ENCODE measurements around the gene SPINK14. TPM values are rescaled to one million over a fixed set of nuclear protein-coding genes. Genes with fewer than 3 reads are reported as not detected.

SPINK14 gene
- total RNA-seq, 4 donors from 2014 or later: not detected

DNA sequence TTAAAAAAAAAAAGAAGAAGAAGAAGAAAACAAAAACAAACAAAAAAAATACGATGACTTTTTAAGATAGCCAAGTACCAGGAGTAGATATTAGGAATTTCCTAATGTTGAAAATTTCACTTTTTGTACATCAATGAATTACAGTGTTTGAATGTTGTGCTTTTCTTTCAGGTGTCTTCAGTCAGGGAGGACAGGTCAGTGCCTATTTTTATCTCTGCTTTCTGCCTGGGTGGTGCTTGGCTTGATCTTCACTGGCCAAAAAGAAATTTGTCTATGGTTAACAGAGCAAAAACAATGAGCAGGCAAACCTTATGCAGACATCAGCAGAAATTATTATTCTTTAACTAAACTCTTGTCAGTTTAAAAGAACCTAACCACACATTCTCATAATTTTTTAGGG is 37.5 kb downstream of the SPINK14 start:
- no peak for DNase-seq (ENCODE audit: low spot score in 2 of 2)
- Histone ChIP-seq H3K4me1 (peaks cover 0 to 15% (median 0%) of the 10 kb centered on the region in 4 donors), H3K9me3 (no peaks in the 10 kb centered on the region), H3K36me3 (no peaks in the 10 kb centered on the region), H3K4me3 (no peak overlapping the region), H3K27ac (no peak overlapping the region), H3K27me3 (no peaks in the 10 kb centered on the region)
- WGBS, 2 donors: 79 to 84% methylated on average over 1 of the region's 1 CpG
- TF ChIP-seq, protein P1, sequence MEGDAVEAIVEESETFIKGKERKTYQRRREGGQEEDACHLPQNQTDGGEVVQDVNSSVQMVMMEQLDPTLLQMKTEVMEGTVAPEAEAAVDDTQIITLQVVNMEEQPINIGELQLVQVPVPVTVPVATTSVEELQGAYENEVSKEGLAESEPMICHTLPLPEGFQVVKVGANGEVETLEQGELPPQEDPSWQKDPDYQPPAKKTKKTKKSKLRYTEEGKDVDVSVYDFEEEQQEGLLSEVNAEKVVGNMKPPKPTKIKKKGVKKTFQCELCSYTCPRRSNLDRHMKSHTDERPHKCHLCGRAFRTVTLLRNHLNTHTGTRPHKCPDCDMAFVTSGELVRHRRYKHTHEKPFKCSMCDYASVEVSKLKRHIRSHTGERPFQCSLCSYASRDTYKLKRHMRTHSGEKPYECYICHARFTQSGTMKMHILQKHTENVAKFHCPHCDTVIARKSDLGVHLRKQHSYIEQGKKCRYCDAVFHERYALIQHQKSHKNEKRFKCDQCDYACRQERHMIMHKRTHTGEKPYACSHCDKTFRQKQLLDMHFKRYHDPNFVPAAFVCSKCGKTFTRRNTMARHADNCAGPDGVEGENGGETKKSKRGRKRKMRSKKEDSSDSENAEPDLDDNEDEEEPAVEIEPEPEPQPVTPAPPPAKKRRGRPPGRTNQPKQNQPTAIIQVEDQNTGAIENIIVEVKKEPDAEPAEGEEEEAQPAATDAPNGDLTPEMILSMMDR (IDR thresholded peaks at IDR 0.05): no peak
- no peak for TF ChIP-seq EP300 (IDR thresholded peaks at IDR 0.05)
- no peak for TF ChIP-seq POLR2A (IDR thresholded peaks at IDR 0.05)

DNA sequence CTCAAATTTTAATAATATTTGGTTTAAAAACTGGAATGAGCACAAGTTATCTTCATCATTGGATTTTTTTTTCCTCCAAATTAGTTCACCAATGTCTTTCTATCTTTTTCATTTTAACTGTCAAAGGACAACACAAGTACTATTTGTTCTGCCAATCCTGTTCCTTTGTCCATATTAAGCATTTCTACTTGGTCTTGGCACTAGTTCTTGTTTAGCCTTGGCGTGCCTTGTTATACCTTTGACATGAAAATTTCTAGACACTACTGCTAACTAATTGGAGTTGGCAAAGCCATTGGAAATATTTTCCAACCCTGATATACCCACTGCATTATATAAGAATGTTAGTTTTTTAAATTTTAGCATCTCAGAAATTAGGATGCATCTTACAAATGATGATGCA is 38.3 kb downstream of the SPINK14 start:
- TF ChIP-seq EP300 (IDR thresholded peaks at IDR 0.05) (no peak), POLR2A (IDR thresholded peaks at IDR 0.05) (no peak)
- TF ChIP-seq, protein P1 (IDR thresholded peaks at IDR 0.05): no peak
- no peak overlapping the region for H3K4me3 ChIP-seq
- 40 to 46% methylated on average over 1 of the region's 1 CpG for WGBS, 2 donors
- H3K9me3 ChIP-seq: no peaks in the 10 kb centered on the region
- no peak overlapping the region for H3K27ac ChIP-seq
- no peaks in the 10 kb centered on the region for H3K36me3 ChIP-seq
- peaks cover 0 to 15% (median 0%) of the 10 kb centered on the region in 4 donors for H3K4me1 ChIP-seq
- H3K27me3 ChIP-seq: no peaks in the 10 kb centered on the region
- no peak for DNase-seq (ENCODE audit: low spot score in 2 of 2)

DNA sequence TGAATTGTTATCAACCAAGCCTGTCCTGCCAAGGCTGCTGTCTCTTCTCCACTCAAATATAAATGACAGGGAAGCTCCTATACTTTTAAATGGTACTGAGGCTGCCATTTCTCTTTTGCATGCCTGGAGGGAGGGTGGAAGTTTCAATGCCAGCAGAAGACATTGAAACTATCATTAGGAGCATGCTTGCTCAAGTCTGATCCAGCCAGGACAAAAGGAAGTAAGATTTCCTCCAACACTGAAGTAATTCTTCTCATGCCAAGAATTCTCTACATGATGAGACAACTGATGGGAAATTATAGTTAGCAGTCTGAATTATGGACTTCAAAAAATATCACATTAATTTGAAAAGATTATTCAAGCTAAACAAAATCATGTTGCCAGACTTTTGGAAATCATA is 39.9 kb downstream of the SPINK14 start:
- Histone ChIP-seq H3K9me3 (no peaks in the 10 kb centered on the region), H3K27me3 (no peaks in the 10 kb centered on the region), H3K4me1 (peaks cover 0 to 15% (median 0%) of the 10 kb centered on the region in 4 donors), H3K4me3 (no peak overlapping the region), H3K27ac (no peak overlapping the region), H3K36me3 (no peaks in the 10 kb centered on the region)
- TF ChIP-seq, protein P1 (IDR thresholded peaks at IDR 0.05): no peak
- TF ChIP-seq EP300 (IDR thresholded peaks at IDR 0.05): no peak
- no peak for TF ChIP-seq POLR2A (IDR thresholded peaks at IDR 0.05)
- no peak for DNase-seq (ENCODE audit: low spot score in 2 of 2)

DNA sequence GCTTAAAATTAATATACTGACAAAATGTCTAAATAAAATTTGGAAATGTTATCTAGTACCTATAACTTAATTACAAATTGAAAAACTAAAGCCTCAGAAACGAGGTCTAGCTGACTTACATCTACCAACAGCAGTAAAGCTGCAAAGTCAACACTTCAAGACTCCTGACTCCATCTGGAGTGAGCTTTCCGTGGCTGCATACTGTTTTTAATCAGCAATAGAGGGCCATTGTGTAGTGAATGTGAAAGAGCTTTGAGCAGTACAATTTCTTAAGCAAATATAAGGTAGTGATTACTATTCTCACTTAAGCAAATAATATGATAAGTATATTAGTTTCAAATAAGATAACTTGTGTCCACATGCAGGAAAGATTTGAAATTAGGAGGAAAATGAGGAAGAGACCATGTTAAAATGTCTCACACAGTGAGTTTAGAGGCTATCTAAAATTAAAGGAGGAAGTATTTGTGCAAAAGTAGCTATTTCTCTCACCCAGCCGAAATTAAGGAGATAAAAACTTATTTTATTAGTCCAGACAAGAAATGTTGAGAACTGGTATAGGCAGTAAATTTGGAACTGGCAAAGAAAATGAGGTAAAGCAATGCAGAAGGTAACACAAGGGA is 40.9 kb downstream of the SPINK14 start:
- 36 to 54% methylated on average over 3 of the region's 3 CpGs for WGBS, 2 donors
- Histone ChIP-seq H3K27ac (no peak overlapping the region), H3K9me3 (no peaks in the 10 kb centered on the region), H3K4me1 (peaks cover 0 to 15% (median 0%) of the 10 kb centered on the region in 4 donors), H3K4me3 (no peak overlapping the region), H3K36me3 (no peaks in the 10 kb centered on the region), H3K27me3 (no peaks in the 10 kb centered on the region)
- DNase-seq (ENCODE audit: low spot score in 2 of 2): no peak
- TF ChIP-seq, protein P1 (IDR thresholded peaks at IDR 0.05): no peak
- TF ChIP-seq EP300 (IDR thresholded peaks at IDR 0.05) (no peak), POLR2A (IDR thresholded peaks at IDR 0.05) (no peak)

DNA sequence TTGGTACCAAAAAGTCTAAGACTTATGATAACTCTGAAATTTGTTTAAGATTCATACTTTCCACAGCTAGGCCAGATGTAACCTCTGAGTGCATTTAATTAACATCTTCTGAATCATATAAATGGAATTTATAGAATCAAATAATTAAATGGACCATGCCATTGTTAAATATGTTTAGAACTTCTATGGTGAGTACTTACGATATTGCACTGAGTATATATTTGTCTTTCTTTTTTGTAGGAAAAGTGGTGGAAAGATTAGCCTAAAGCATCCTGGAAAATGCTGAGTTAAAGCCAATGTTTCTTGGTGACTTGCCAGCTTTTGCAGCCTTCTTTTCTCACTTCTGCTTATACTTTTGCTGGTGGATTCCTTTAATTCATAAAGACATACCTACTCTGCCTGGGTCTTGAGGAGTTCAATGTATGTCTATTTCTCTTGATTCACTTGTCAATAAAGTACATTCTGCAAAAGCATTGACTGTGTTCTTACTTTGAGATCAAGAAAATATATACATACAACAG is 46.4 kb downstream of the SPINK14 start:
- H3K9me3 ChIP-seq: no peaks in the 10 kb centered on the region
- TF ChIP-seq POLR2A (IDR thresholded peaks at IDR 0.05) (no peak), EP300 (IDR thresholded peaks at IDR 0.05) (no peak)
- TF ChIP-seq, protein P1 (IDR thresholded peaks at IDR 0.05): no peak
- no peak overlapping the region for H3K27ac ChIP-seq
- H3K4me3 ChIP-seq: no peak overlapping the region
- H3K27me3 ChIP-seq: no peaks in the 10 kb centered on the region
- no peaks in the 10 kb centered on the region for H3K36me3 ChIP-seq
- WGBS, 2 donors: 36 to 46% methylated on average over 1 of the region's 1 CpG
- DNase-seq (ENCODE audit: low spot score in 2 of 2): peak in 1 of 2 donors; percentile 7
- no peaks in the 10 kb centered on the region for H3K4me1 ChIP-seq
